GM12878 (cell line): ENCODE data around the gene SLC10A1. TPM values are rescaled to one million over a fixed set of nuclear protein-coding genes. Genes with fewer than 3 reads are reported as not detected.

Experiments used
- ATAC-seq: fragments of 200-7000 bp; cut with Tn5 transposase; 3 replicates; pipeline ENCODE4 v1.9.1; 2020; ENCODE audit warnings: mild to moderate bottlenecking, moderate library complexity
- BruUV-seq: library from RNA; stranded (reverse); fragments of 400-500 nt; replicated peaks from 2 replicates; lab custom pipeline; 2021; lab: Mats Ljungman, UMichigan
- CTCF ChIA-PET: fragments of 300-600 bp; sonication (Branson Sonifier 250); formaldehyde crosslinking; extraction: SDS; loops from one replicate; lab custom pipeline; 2021; ENCODE audit warnings: inconsistent platforms; lab: Yijun Ruan, JAX
- POLR2A ChIA-PET: fragments of 350-600 bp; formaldehyde crosslinking; extraction: SDS; loops from one replicate; lab custom pipeline; 2021; ENCODE audit warnings: inconsistent platforms; lab: Charles Lee
- RAD21 ChIA-PET: fragments of 300-600 bp; sonication (Branson Sonifier 250); formaldehyde crosslinking; loops from one replicate; lab custom pipeline; 2023; ENCODE audit warnings: antibody characterized with exemption; ENCODE audit not compliant: unreplicated experiment; lab: Charles Lee
- SMC1A ChIA-PET: fragments of 300-600 bp; sonication (Branson Sonifier 250); formaldehyde crosslinking; loops from one replicate; lab custom pipeline; 2023; ENCODE audit not compliant: unreplicated experiment, uncharacterized antibody; lab: Charles Lee
- DNase-seq: peaks from one replicate; pipeline ENCODE4 v3.0.0-alpha.2; 2011; ENCODE audit warnings: low read depth, low spot score
- FAIRE-seq: peaks from 3 replicates; lab custom pipeline; 2011; peaks lifted over from hg19 to GRCh38; lab: Jason Lieb, UNC
- H2AFZ ChIP-seq: 2 replicates; pipeline ENCODE4 v1.6.0; 2011; ENCODE audit warnings: low read depth, low read length, control low read depth; ENCODE audit not compliant: control insufficient read depth
- H3K27ac ChIP-seq: 2 replicates; pipeline ENCODE4 v1.5.1; 2011; ENCODE audit warnings: control low read depth; ENCODE audit not compliant: control insufficient read depth, insufficient read depth
- H3K27me3 ChIP-seq, 2 experiments: replicated peaks in 1 of 2; 2 replicates each; pipeline versions ENCODE4 v1.6.0 to v1.6.1; 2011; ENCODE audit warnings: low read length in 1 of 2; ENCODE audit not compliant: control insufficient read depth in 2 of 2, insufficient read depth in 2 of 2
- H3K36me3 ChIP-seq, 2 experiments: 2 replicates each; pipeline ENCODE4 v1.5.1; 2011; ENCODE audit warnings: low read length in 1 of 2; ENCODE audit not compliant: control insufficient read depth in 2 of 2, insufficient read depth in 2 of 2
- H3K4me1 ChIP-seq: 2 replicates; pipeline ENCODE4 v1.6.1; 2011; ENCODE audit warnings: mild to moderate bottlenecking, low read length, moderate library complexity, mixed read lengths; ENCODE audit not compliant: control insufficient read depth, insufficient read depth
- H3K4me2 ChIP-seq: 2 replicates; pipeline ENCODE4 v1.6.0; 2011; ENCODE audit warnings: control low read depth; ENCODE audit not compliant: control insufficient read depth, insufficient read depth
- H3K4me3 ChIP-seq: fragments of 200-600 bp; sonication (generic); 2 replicates; pipeline ENCODE4 v1.5.1; 2016
- H3K79me2 ChIP-seq: 2 replicates; pipeline ENCODE4 v1.6.0; 2011; ENCODE audit warnings: low read length; ENCODE audit not compliant: control insufficient read depth, insufficient read depth
- H3K9ac ChIP-seq: 2 replicates; pipeline ENCODE4 v1.8.0; 2011; ENCODE audit warnings: low read length, control low read depth, mixed read lengths; ENCODE audit not compliant: control insufficient read depth, insufficient read depth
- H3K9me3 ChIP-seq: replicated peaks from 3 replicates; pipeline ENCODE4 v1.5.1; 2011; ENCODE audit warnings: mild to moderate bottlenecking, low read length; ENCODE audit not compliant: control insufficient read depth, insufficient read depth
- H4K20me1 ChIP-seq: 2 replicates; pipeline ENCODE4 v1.6.0; 2011; ENCODE audit not compliant: control insufficient read depth, insufficient read depth
- ASH2L ChIP-seq: fragments of 300-600, 200-600 bp; sonication (generic); IDR thresholded peaks from 2 replicates; pipeline ENCODE4 v1.6.1; 2017; ENCODE audit warnings: low read depth, mild to moderate bottlenecking, borderline replicate concordance
- BACH1 ChIP-seq: fragments of 450-650 bp; IDR thresholded peaks from 2 replicates; pipeline ENCODE4 v1.6.1; 2017; ENCODE audit warnings: mild to moderate bottlenecking, borderline replicate concordance
- EP300 ChIP-seq, 2 experiments: fragments of 150-350 bp in 1 of 2; IDR thresholded peaks; 2 replicates each; pipeline ENCODE4 v1.6.1; 2011 to 2012; ENCODE audit warnings: low read depth in 2 of 2, low read length in 2 of 2, borderline replicate concordance in 1 of 2, improper control_type of control experiment in 1 of 2, inconsistent platforms in 1 of 2; ENCODE audit not compliant: control insufficient read depth in 1 of 2
- ESRRA ChIP-seq: IDR thresholded peaks from 2 replicates; pipeline ENCODE4 v1.6.1; 2012; ENCODE audit warnings: mild to moderate bottlenecking, low read length, improper control_type of control experiment
- IKZF1 ChIP-seq: fragments of 450-650 bp; conservative IDR thresholded peaks from 2 replicates; pipeline ENCODE4 v1.6.1; 2017; ENCODE audit warnings: antibody characterized with exemption, mild to moderate bottlenecking
- MEF2B ChIP-seq: fragments of 450-650 bp; IDR thresholded peaks from 2 replicates; pipeline ENCODE4 v1.6.1; 2018; ENCODE audit warnings: mild to moderate bottlenecking, moderate library complexity; ENCODE audit not compliant: partially characterized antibody, poor library complexity, severe bottlenecking
- NFYB ChIP-seq: IDR thresholded peaks from 2 replicates; pipeline ENCODE4 v1.6.1; 2011; ENCODE audit warnings: low read depth, mild to moderate bottlenecking, low read length, improper control_type of control experiment, moderate library complexity; ENCODE audit not compliant: insufficient read depth
- SIX5 ChIP-seq: IDR thresholded peaks from 2 replicates; pipeline ENCODE4 v1.6.1; 2011; ENCODE audit warnings: mild to moderate bottlenecking, low read depth, low read length, moderate library complexity; ENCODE audit not compliant: severe bottlenecking
- SMARCA5 ChIP-seq: fragments of 450-650 bp; IDR thresholded peaks from 2 replicates; pipeline ENCODE4 v1.6.1; 2017; ENCODE audit warnings: mild to moderate bottlenecking
- WGBS: methylation state at CpG from one replicate; pipeline ENCODE4 v1.1.6; 2016; ENCODE audit warnings: low lambda C conversion rate; ENCODE audit not compliant: insufficient replicate concordance, insufficient coverage; ENCODE audit errors: missing lambda C conversion rate; 5-methylcytosine and 5-hydroxymethylcytosine counted together
- in situ Hi-C: fragments of 300-500 bp; cut with MboI; formaldehyde crosslinking; loops from 9 replicates; pipeline ENCODE4 v1.14.3; 2018; ENCODE audit warnings: mixed read lengths
- intact Hi-C: fragments of 100-400 bp; cut with micrococcal nuclease; formaldehyde crosslinking; loops from one replicate; pipeline ENCODE4 v1.14.2; 2022; ENCODE audit not compliant: unreplicated experiment
- polyA plus RNA-seq, 11 experiments: library from polyadenylated mRNA; depleted of rRNA in 4 of 11; unstranded in 6 of 11; stranded (reverse) in 5 of 11; fragments of >200 nt; fragmentation: Nextera tagmentation in 4 of 11; fragmentation: Illumina TruSeq in 1 of 11; extraction: Ambion mirVana in 4 of 11; extraction: Trizol in 1 of 11; gene quantifications; 1 replicate in 1 of 11; 2 replicates in 10 of 11; pipeline versions ENCODE4 v1.2.1 to v1.2.3, GENCODE V29; 2011 to 2016; ENCODE audit warnings: inconsistent platforms in 2 of 11, missing spikeins in 2 of 11, low read depth in 1 of 11
- total RNA-seq, 4 experiments: library from RNA; depleted of rRNA in 3 of 4; stranded (reverse); fragments of >200 nt in 3 of 4; fragmentation: Illumina TruSeq in 1 of 4; extraction: Trizol in 1 of 4; gene quantifications; 2 replicates each; pipeline versions ENCODE4 v1.2.1 to v1.2.3, GENCODE V29; 2013 to 2021
- TF ChIP-seq, protein P1 (sequence below): fragments of 450-650 bp; IDR thresholded peaks from 2 replicates; pipeline ENCODE4 v1.6.1; 2017; ENCODE audit warnings: mild to moderate bottlenecking
- TF ChIP-seq, protein P2 (sequence below): IDR thresholded peaks from 2 replicates; pipeline ENCODE4 v1.6.1; 2011; ENCODE audit warnings: low read depth, low read length, improper control_type of control experiment, borderline replicate concordance
- TF ChIP-seq, protein P3 (sequence below): fragments of 450-650 bp; IDR thresholded peaks from 2 replicates; pipeline ENCODE4 v1.6.1; 2018; ENCODE audit warnings: borderline replicate concordance, mild to moderate bottlenecking; ENCODE audit not compliant: partially characterized antibody
- TF ChIP-seq, protein P4 (sequence below): IDR thresholded peaks from 2 replicates; pipeline ENCODE4 v1.6.1; 2011; ENCODE audit warnings: borderline replicate concordance, low read depth, mild to moderate bottlenecking, moderate library complexity, low read length; ENCODE audit not compliant: insufficient read depth, poor library complexity, severe bottlenecking
- TF ChIP-seq, protein P5 (sequence below): fragments of 150-350 bp; IDR thresholded peaks from 2 replicates; pipeline ENCODE4 v1.6.1; 2014; ENCODE audit warnings: mild to moderate bottlenecking, low read depth, low read length

The SLC10A1 gene
- total and polyA plus RNA-seq, 10 of the 15 experiments (the other 5 are each of a cell fraction or from before 2014, with no cell fraction given) = 0.15 to 0.16 TPM; not detected in 8

DNA sequence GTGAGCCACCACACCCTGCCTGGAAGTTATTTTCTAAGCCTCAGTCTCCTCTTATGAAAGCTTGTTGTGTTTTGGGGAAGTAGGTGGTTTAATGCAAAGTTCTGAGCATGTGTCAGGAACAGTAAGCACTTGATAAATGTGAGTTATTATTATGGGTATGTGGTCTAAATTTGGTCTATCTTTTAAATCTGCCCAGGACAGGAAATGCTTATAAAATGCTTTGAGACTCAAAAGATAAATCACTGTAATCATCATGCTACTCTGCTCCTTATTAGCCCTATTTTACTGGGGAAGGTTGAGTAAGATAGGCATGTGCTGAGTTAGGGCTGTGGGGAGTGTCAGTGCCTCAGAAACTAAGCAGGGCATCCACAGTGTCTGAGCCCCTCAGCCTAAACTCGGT lies 43.2 kb downstream of the SLC10A1 start (continued):
- no peak for TF ChIP-seq NFYB

DNA sequence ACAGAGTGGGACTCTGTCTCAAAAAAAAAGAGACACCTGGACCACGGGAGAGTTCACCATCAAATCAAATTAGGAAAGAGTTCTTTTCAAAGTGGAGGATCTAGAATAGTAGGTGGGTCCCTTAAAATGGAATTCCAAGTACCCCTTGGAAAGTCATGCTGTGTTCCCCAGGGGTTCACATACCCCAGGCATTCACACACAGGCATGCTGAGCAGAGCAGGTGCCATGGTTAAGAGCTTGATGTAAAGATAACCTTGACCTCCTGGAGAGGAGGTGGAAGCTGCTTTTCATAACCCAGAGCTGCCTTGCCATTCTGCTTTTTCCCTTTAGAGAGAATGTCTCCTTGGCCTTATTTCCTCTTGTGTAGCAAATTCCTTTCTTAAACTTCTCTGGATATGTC lies 44.3 kb downstream of the SLC10A1 start:
- H3K4me2 ChIP-seq = no peak overlapping the region
- no peaks in the 10 kb centered on the region for H4K20me1 ChIP-seq
- H3K79me2 ChIP-seq = no peaks in the 10 kb centered on the region
- intact Hi-C loops = no loop called here
- in situ Hi-C loops = no loop called here
- no peaks in the 10 kb centered on the region for H3K36me3 ChIP-seq
- WGBS = 18% methylated on average over 1 of the region's 1 CpG
- H3K27me3 ChIP-seq = no peaks in the 10 kb centered on the region
- DNase-seq (no peak), FAIRE-seq (no peak), ATAC-seq (no peak)
- H3K9ac ChIP-seq = no peak overlapping the region
- H3K4me1 ChIP-seq = no peaks in the 10 kb centered on the region
- ChIA-PET POLR2A (no interaction called here), RAD21 (no interaction called here), CTCF (no interaction called here), SMC1A (no interaction called here)
- H3K27ac ChIP-seq = no peak overlapping the region
- H3K4me3 ChIP-seq = no peak overlapping the region
- H3K9me3 ChIP-seq = no peaks in the 10 kb centered on the region
- H2AFZ ChIP-seq = no peak overlapping the region
- no TSS peak for BruUV-seq
- TF ChIP-seq IKZF1 (no peak), BACH1 (no peak), SIX5 (no peak), ESRRA (no peak), MEF2B (no peak), EP300 (IDR thresholded peaks at IDR 0.05; ENCODE audit: borderline replicate concordance in 1 of 2, control insufficient read depth in 1 of 2, low read depth in 2 of 2, low read length in 2 of 2) (no peak), ASH2L (no peak), SMARCA5 (no peak)
- TF ChIP-seq, protein P1, sequence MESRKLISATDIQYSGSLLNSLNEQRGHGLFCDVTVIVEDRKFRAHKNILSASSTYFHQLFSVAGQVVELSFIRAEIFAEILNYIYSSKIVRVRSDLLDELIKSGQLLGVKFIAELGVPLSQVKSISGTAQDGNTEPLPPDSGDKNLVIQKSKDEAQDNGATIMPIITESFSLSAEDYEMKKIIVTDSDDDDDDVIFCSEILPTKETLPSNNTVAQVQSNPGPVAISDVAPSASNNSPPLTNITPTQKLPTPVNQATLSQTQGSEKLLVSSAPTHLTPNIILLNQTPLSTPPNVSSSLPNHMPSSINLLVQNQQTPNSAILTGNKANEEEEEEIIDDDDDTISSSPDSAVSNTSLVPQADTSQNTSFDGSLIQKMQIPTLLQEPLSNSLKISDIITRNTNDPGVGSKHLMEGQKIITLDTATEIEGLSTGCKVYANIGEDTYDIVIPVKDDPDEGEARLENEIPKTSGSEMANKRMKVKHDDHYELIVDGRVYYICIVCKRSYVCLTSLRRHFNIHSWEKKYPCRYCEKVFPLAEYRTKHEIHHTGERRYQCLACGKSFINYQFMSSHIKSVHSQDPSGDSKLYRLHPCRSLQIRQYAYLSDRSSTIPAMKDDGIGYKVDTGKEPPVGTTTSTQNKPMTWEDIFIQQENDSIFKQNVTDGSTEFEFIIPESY = no peak
- TF ChIP-seq, protein P2, sequence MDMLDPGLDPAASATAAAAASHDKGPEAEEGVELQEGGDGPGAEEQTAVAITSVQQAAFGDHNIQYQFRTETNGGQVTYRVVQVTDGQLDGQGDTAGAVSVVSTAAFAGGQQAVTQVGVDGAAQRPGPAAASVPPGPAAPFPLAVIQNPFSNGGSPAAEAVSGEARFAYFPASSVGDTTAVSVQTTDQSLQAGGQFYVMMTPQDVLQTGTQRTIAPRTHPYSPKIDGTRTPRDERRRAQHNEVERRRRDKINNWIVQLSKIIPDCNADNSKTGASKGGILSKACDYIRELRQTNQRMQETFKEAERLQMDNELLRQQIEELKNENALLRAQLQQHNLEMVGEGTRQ = no peak
- TF ChIP-seq, protein P3, sequence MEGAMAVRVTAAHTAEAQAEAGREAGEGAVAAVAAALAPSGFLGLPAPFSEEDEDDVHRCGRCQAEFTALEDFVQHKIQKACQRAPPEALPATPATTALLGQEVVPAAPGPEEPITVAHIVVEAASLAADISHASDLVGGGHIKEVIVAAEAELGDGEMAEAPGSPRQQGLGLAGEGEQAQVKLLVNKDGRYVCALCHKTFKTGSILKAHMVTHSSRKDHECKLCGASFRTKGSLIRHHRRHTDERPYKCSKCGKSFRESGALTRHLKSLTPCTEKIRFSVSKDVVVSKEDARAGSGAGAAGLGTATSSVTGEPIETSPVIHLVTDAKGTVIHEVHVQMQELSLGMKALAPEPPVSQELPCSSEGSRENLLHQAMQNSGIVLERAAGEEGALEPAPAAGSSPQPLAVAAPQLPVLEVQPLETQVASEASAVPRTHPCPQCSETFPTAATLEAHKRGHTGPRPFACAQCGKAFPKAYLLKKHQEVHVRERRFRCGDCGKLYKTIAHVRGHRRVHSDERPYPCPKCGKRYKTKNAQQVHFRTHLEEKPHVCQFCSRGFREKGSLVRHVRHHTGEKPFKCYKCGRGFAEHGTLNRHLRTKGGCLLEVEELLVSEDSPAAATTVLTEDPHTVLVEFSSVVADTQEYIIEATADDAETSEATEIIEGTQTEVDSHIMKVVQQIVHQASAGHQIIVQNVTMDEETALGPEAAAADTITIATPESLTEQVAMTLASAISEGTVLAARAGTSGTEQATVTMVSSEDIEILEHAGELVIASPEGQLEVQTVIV = no peak
- TF ChIP-seq, protein P4, sequence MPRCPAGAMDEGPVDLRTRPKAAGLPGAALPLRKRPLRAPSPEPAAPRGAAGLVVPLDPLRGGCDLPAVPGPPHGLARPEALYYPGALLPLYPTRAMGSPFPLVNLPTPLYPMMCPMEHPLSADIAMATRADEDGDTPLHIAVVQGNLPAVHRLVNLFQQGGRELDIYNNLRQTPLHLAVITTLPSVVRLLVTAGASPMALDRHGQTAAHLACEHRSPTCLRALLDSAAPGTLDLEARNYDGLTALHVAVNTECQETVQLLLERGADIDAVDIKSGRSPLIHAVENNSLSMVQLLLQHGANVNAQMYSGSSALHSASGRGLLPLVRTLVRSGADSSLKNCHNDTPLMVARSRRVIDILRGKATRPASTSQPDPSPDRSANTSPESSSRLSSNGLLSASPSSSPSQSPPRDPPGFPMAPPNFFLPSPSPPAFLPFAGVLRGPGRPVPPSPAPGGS = no peak
- TF ChIP-seq, protein P5, sequence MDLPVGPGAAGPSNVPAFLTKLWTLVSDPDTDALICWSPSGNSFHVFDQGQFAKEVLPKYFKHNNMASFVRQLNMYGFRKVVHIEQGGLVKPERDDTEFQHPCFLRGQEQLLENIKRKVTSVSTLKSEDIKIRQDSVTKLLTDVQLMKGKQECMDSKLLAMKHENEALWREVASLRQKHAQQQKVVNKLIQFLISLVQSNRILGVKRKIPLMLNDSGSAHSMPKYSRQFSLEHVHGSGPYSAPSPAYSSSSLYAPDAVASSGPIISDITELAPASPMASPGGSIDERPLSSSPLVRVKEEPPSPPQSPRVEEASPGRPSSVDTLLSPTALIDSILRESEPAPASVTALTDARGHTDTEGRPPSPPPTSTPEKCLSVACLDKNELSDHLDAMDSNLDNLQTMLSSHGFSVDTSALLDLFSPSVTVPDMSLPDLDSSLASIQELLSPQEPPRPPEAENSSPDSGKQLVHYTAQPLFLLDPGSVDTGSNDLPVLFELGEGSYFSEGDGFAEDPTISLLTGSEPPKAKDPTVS = no peak
